Measurements from ENCODE around the gene ZNF878. TPM values are rescaled to one million over a fixed set of nuclear protein-coding genes. Genes with fewer than 3 reads are reported as not detected.

The ZNF878 gene
- total RNA-seq, 1 experiment from 2014 or later, result 0.32 TPM

DNA sequence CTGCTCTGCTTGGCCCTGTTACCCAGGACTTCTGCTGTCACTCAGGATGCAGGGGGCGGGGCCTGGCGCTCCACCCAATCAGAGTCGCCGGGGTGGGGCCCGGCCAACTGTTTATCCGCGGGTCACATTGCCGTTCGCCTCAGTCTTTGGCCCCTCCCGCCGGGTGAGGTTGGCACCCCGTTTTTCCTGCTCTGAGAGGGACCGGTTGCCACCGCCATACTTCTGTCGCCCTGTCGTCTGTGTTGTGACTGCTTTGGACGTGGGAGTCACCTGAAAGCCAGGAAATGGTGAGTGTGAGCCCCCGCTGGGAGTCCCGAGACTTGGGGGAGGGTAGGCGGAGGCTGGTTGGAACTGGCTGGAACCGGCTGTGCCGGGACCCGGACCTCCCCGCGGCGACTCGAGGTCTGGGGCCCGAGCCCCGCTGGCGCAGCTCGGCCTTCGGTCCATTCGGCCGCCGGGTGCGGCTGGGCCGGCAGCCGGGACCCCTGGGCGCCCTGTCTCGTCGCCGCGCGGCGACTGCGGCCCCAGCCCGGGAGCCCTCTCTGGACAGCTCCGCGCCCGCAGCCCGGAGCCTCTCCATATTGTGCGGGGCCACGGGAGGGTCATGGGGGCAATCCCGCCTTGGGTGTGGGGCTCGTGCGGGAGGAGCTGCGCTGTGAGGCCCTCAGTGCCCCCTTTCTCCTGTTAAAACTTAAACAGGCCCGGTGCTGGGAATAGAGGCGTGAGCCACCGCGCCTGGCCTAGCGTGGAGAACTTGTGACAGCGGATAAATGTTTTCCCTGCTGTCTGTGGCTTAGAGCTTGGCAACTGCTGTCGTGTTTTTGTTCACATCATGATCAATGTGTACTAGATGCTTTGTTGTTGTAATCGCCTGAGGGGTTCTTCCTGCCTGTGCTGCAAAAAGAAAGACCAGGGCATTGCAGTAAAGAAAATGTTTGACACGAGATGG is 12.1 kb upstream of the ZNF878 start, which contains the start of gene ZNF844:
Gene ZNF844, plus strand, starts transcription at position 142 of the 949 bp plus-strand sequence. Its CDS starts 143 bp downstream, at position 285.
- H3K27me3 ChIP-seq (replicated peaks; ENCODE audit: control insufficient read depth, insufficient read depth, low read length), result no peaks in the 10 kb centered on the region
- 0 out of 2 replicates have a peak, but pooled peaks cover 6% of the 10 kb centered on the region for H3K9me3 ChIP-seq
- H3K36me3 Mint-ChIP-seq (ENCODE audit: insufficient read depth, unreplicated experiment), result no peaks in the 10 kb centered on the region
- ChIA-PET CTCF (no interaction called here), POLR2A (no interaction called here)
- TF ChIP-seq, protein P1, sequence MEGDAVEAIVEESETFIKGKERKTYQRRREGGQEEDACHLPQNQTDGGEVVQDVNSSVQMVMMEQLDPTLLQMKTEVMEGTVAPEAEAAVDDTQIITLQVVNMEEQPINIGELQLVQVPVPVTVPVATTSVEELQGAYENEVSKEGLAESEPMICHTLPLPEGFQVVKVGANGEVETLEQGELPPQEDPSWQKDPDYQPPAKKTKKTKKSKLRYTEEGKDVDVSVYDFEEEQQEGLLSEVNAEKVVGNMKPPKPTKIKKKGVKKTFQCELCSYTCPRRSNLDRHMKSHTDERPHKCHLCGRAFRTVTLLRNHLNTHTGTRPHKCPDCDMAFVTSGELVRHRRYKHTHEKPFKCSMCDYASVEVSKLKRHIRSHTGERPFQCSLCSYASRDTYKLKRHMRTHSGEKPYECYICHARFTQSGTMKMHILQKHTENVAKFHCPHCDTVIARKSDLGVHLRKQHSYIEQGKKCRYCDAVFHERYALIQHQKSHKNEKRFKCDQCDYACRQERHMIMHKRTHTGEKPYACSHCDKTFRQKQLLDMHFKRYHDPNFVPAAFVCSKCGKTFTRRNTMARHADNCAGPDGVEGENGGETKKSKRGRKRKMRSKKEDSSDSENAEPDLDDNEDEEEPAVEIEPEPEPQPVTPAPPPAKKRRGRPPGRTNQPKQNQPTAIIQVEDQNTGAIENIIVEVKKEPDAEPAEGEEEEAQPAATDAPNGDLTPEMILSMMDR (IDR thresholded peaks at IDR 0.05; ENCODE audit: insufficient read depth in 1 of 2, low read depth in 1 of 2, low read length in 1 of 2, severe bottlenecking in 1 of 2, unreplicated experiment in 1 of 2), result no peak
- DNase-seq, result peak; percentile 44 to 74
- intact Hi-C loops (cut with micrococcal nuclease; ENCODE audit: unreplicated experiment), result no loop called here
- BruUV-seq (replicated peaks), result TSS peak; percentile 76
- no peaks in the 10 kb centered on the region for H3K36me3 ChIP-seq (ENCODE audit: control insufficient read depth, insufficient read depth, low read length)
- no peak within 1 kb of the TSS for H3K27ac Mint-ChIP-seq (ENCODE audit: unreplicated experiment)
- H3K9me3 Mint-ChIP-seq (ENCODE audit: unreplicated experiment), result no peaks in the 10 kb centered on the region
- no peaks in the 10 kb centered on the region for H3K4me1 Mint-ChIP-seq (ENCODE audit: low read depth, unreplicated experiment)
- H3K27me3 Mint-ChIP-seq (ENCODE audit: insufficient read depth, unreplicated experiment), result no peaks in the 10 kb centered on the region
- H3K4me3 Mint-ChIP-seq (ENCODE audit: unreplicated experiment), result peak within 1 kb of the TSS; percentile 43
- no peaks in the 10 kb centered on the region for H3K4me1 ChIP-seq
- peak within 1 kb of the TSS; percentile 37 for H3K4me3 ChIP-seq (ENCODE audit: low read depth, low read length)

DNA sequence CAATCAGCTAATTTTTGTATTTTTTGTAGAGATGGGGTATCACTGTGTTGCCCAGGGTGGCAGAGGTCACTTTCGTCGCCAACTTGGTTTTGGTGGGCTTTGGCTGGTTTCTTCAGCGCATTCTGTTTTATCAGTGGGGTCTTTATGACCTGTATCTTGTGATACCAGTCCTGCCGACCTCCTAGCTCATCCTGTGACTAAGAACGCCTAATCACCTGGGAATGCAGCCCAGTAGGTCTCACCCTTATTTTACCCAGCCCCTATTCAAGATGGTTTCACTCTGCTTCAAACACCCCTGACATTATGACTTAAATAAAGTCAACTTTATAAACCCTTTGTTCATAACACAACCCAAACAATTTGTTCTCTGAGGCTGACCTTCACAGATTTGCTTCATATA is 3.0 kb upstream of the ZNF878 start:
- H3K4me3 Mint-ChIP-seq (ENCODE audit: unreplicated experiment), result no peak overlapping the region
- H3K27ac Mint-ChIP-seq (ENCODE audit: unreplicated experiment), result no peak overlapping the region
- POLR2A ChIA-PET, result no interaction called here
- no peaks in the 10 kb centered on the region for H3K36me3 ChIP-seq (ENCODE audit: control insufficient read depth, insufficient read depth, low read length)
- H3K9me3 ChIP-seq, result 0 out of 2 replicates have a peak, but pooled peaks cover 3% of the 10 kb centered on the region
- H3K4me3 ChIP-seq (ENCODE audit: low read depth, low read length), result no peak overlapping the region
- BruUV-seq (replicated peaks), result no TSS peak
- H3K4me1 Mint-ChIP-seq (ENCODE audit: low read depth, unreplicated experiment), result no peaks in the 10 kb centered on the region
- H3K9me3 Mint-ChIP-seq (ENCODE audit: unreplicated experiment), result peaks cover 9% of the 10 kb centered on the region
- peaks cover 5% of the 10 kb centered on the region for H3K36me3 Mint-ChIP-seq (ENCODE audit: insufficient read depth, unreplicated experiment)
- DNase-seq, result no peak
- intact Hi-C loops (cut with micrococcal nuclease; ENCODE audit: unreplicated experiment), result no loop called here
- H3K4me1 ChIP-seq, result no peaks in the 10 kb centered on the region
- H3K27me3 ChIP-seq (replicated peaks; ENCODE audit: control insufficient read depth, insufficient read depth, low read length), result no peaks in the 10 kb centered on the region
- H3K27me3 Mint-ChIP-seq (ENCODE audit: insufficient read depth, unreplicated experiment), result no peaks in the 10 kb centered on the region
- CTCF ChIA-PET, result no interaction called here
- TF ChIP-seq, protein P1 (IDR thresholded peaks at IDR 0.05; ENCODE audit: insufficient read depth in 1 of 2, low read depth in 1 of 2, low read length in 1 of 2, severe bottlenecking in 1 of 2, unreplicated experiment in 1 of 2), result no peak

DNA sequence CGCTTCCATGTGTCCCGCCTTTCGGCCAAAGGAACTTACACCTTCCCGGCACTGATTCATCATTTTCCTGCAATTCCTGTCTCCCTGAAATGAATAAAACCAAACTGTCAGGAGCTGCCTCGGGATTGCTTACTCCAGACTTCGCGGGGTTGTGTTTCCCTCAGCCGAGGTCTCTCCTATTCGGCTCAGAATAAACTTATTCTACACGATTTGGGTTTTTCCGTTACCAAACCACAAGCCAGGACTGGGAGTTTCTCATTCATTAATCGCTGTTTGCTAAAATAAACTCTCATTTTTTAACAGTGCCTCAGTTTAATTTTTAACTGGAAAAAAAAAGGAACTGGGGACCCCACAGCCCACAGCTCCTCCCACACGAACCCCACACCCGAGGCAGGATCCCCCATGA is 667 bp downstream of the ZNF878 start:
- TF ChIP-seq, protein P1 (IDR thresholded peaks at IDR 0.05; ENCODE audit: insufficient read depth in 1 of 2, low read depth in 1 of 2, low read length in 1 of 2, severe bottlenecking in 1 of 2, unreplicated experiment in 1 of 2), result no peak
- Mint-ChIP-seq H3K27me3 (ENCODE audit: insufficient read depth, unreplicated experiment) (no peaks in the 10 kb centered on the region), H3K9me3 (ENCODE audit: unreplicated experiment) (peaks cover 9% of the 10 kb centered on the region), H3K4me1 (ENCODE audit: low read depth, unreplicated experiment) (no peaks in the 10 kb centered on the region), H3K4me3 (ENCODE audit: unreplicated experiment) (peak overlapping the region; percentile 75), H3K27ac (ENCODE audit: unreplicated experiment) (no peak overlapping the region), H3K36me3 (ENCODE audit: insufficient read depth, unreplicated experiment) (peaks cover 5% of the 10 kb centered on the region)
- no peak for DNase-seq
- Histone ChIP-seq H3K4me3 (ENCODE audit: low read depth, low read length) (peak overlapping the region; percentile 56), H3K9me3 (0 out of 2 replicates have a peak, but pooled peaks cover 3% of the 10 kb centered on the region), H3K27me3 (replicated peaks; ENCODE audit: control insufficient read depth, insufficient read depth, low read length) (no peaks in the 10 kb centered on the region), H3K4me1 (no peaks in the 10 kb centered on the region), H3K36me3 (ENCODE audit: control insufficient read depth, insufficient read depth, low read length) (no peaks in the 10 kb centered on the region)
- POLR2A ChIA-PET, result interaction anchor here (2.1 kb wide), 1 partner anchor 17 kb away, joined by 6 read pairs; the partner anchor contains the start of gene ZNF433
- intact Hi-C loops (cut with micrococcal nuclease; ENCODE audit: unreplicated experiment), result no loop called here
- BruUV-seq (replicated peaks), result no TSS peak
- CTCF ChIA-PET, result interaction anchor here (0.6 to 0.8 kb wide), 4 partner anchors 17 to 253 kb away, joined by 3 to 8 read pairs (median 6); partner anchors contain the start of gene ZNF491

All from Caco-2 (cell line).